ENCODE data around the gene RAB25. TPM values are rescaled to one million over a fixed set of nuclear protein-coding genes. Genes with fewer than 3 reads are reported as not detected.

RAB25 gene
- total RNA-seq, 1 donor from 2014 or later = 52.1 TPM

GRCh38 chr1:156048663-156049258 lies 12.2 kb upstream of the RAB25 start:
- peaks cover 0 to 23% of the 10 kb centered on the region in 2 donors for H3K36me3 ChIP-seq
- no peaks in the 10 kb centered on the region for H3K27me3 ChIP-seq
- no peaks in the 10 kb centered on the region for H3K9me3 ChIP-seq
- no peak for TF ChIP-seq CTCF (IDR thresholded peaks at IDR 0.05)
- no peak for TF ChIP-seq POLR2AphosphoS5 (IDR thresholded peaks at IDR 0.05; ENCODE audit: insufficient read depth in 1 of 2, low read depth in 1 of 2)
- TF ChIP-seq POLR2A (IDR thresholded peaks at IDR 0.05) = no peak
- DNase-seq (ENCODE audit: extremely low spot score in 2 of 2) = no peak
- H3K27ac ChIP-seq = no peak overlapping the region
- intact Hi-C loops (cut with DNase I) = no loop called here
- H3K4me3 ChIP-seq = no peak overlapping the region
- peaks cover 12% of the 10 kb centered on the region for H3K4me1 ChIP-seq

- Histone ChIP-seq H3K9me3 (no peaks in the 10 kb centered on the region), H3K36me3 (peaks cover 0 to 23% of the 10 kb centered on the region in 2 donors), H3K4me1 (peaks cover 17% of the 10 kb centered on the region), H3K27me3 (no peaks in the 10 kb centered on the region), H3K4me3 (no peak overlapping the region), H3K27ac (no peak overlapping the region)
- TF ChIP-seq POLR2A (IDR thresholded peaks at IDR 0.05) (no peak), POLR2AphosphoS5 (IDR thresholded peaks at IDR 0.05; ENCODE audit: insufficient read depth in 1 of 2, low read depth in 1 of 2) (no peak), CTCF (IDR thresholded peaks at IDR 0.05) (no peak)
- intact Hi-C loops (cut with DNase I) = no loop called here
- no peak for DNase-seq (ENCODE audit: extremely low spot score in 2 of 2)
These were observed 10.6 kb upstream of the RAB25 start for GRCh38 chr1:156050376-156050775.

GRCh38 chr1:156051011-156051725 lies 9.8 kb upstream of the RAB25 start:
- intact Hi-C loops (cut with DNase I) = no loop called here
- Histone ChIP-seq H3K36me3 (peaks cover 0 to 23% of the 10 kb centered on the region in 2 donors), H3K27ac (no peak overlapping the region), H3K4me1 (peaks cover 25% of the 10 kb centered on the region), H3K9me3 (no peaks in the 10 kb centered on the region), H3K27me3 (no peaks in the 10 kb centered on the region), H3K4me3 (no peak overlapping the region)
- no peak for TF ChIP-seq CTCF (IDR thresholded peaks at IDR 0.05)
- no peak for TF ChIP-seq POLR2A (IDR thresholded peaks at IDR 0.05)
- TF ChIP-seq POLR2AphosphoS5 (IDR thresholded peaks at IDR 0.05; ENCODE audit: insufficient read depth in 1 of 2, low read depth in 1 of 2) = no peak
- no peak for DNase-seq (ENCODE audit: extremely low spot score in 2 of 2)

GRCh38 chr1:156052862-156053767 lies 7.8 kb upstream of the RAB25 start:
- Histone ChIP-seq H3K27me3 (no peaks in the 10 kb centered on the region), H3K4me3 (peak overlapping the region; percentile 84 to 97), H3K9me3 (no peaks in the 10 kb centered on the region), H3K36me3 (peaks cover 0 to 19% of the 10 kb centered on the region in 2 donors), H3K4me1 (peaks cover 32% of the 10 kb centered on the region), H3K27ac (peak overlapping the region; percentile 95)
- TF ChIP-seq POLR2AphosphoS5 (IDR thresholded peaks at IDR 0.05; ENCODE audit: insufficient read depth in 1 of 2, low read depth in 1 of 2) = no peak
- peak in 1 of 3 experiments; percentile 8 for TF ChIP-seq CTCF (IDR thresholded peaks at IDR 0.05)
- intact Hi-C loops (cut with DNase I) = no loop called here
- no peak for DNase-seq (ENCODE audit: extremely low spot score in 2 of 2)
